Hematopoietic multipotent progenitor cell treated with erythropoietin and hydrocortisone succinate and interleukin-3 and kit ligand, for 4 days (in vitro differentiated cells): ENCODE results near the gene EGFL8.
"Not testable (repeated sequence)": the region's sequence is repeated elsewhere in the genome, so short reads cannot be mapped to it uniquely, and the experiment has no call there.

Source experiments
- DNase-seq: peaks from one replicate; pipeline ENCODE4 v3.0.0-alpha.2; 2015

EGFL8 gene

GRCh38 chr6:32185681-32186131 is 21.3 kb downstream of the EGFL8 start:
- peak; percentile 73 for DNase-seq

GRCh38 chr6:32186151-32186840 is 21.9 kb downstream of the EGFL8 start:
- not testable (repeated sequence) for DNase-seq

- no peak for DNase-seq
These were observed 22.8 kb downstream of the EGFL8 start for GRCh38 chr6:32187009-32187709.

- not testable (repeated sequence) for DNase-seq
These were observed 23.5 kb downstream of the EGFL8 start for GRCh38 chr6:32187725-32188380.

GRCh38 chr6:32188381-32189068 is 24.1 kb downstream of the EGFL8 start:
- DNase-seq: no peak

GRCh38 chr6:32189069-32189741 is 24.8 kb downstream of the EGFL8 start:
- no peak for DNase-seq

- no peak for DNase-seq
These were observed 25.3 kb downstream of the EGFL8 start for GRCh38 chr6:32189742-32190053.

- DNase-seq: peak; percentile 98
These were observed 25.9 kb downstream of the EGFL8 start, which contains the start of gene PBX2 for GRCh38 chr6:32190054-32190851. Gene PBX2 (minus strand): TSS chr6:32190202. CDS start chr6:32189915, 287 bp downstream.

- DNase-seq: no peak
These were observed 26.7 kb downstream of the EGFL8 start for GRCh38 chr6:32190911-32191677.

GRCh38 chr6:32191696-32192607 is 27.6 kb downstream of the EGFL8 start:
- no peak for DNase-seq

GRCh38 chr6:32192608-32193039 is 28.2 kb downstream of the EGFL8 start, which contains the start of gene GPSM3:
Gene GPSM3 (minus strand): TSS chr6:32192643. CDS start chr6:32192513, 130 bp downstream.
- peak; percentile 92 for DNase-seq

GRCh38 chr6:32193096-32193495 is 28.7 kb downstream of the EGFL8 start:
- DNase-seq: not testable (repeated sequence)

- no peak for DNase-seq
These were observed 30.0 kb downstream of the EGFL8 start for GRCh38 chr6:32194388-32194787.

- DNase-seq: peak; percentile 85
These were observed 30.6 kb downstream of the EGFL8 start for GRCh38 chr6:32194825-32195651.

- DNase-seq: peak; percentile 100
These were observed 31.2 kb downstream of the EGFL8 start for GRCh38 chr6:32195652-32195901.

GRCh38 chr6:32195902-32196681 is 31.7 kb downstream of the EGFL8 start:
- peak; percentile 89 for DNase-seq

- peak; percentile 67 for DNase-seq
These were observed 32.6 kb downstream of the EGFL8 start for GRCh38 chr6:32196682-32197616.
